B cell (primary cell): ENCODE measurements around the gene FAR2.

ENCODE experiments used
- EZH2 ChIP-seq: IDR thresholded peaks from 2 replicates; pipeline ENCODE4 v1.6.1; 2012; ENCODE audit warnings: borderline replicate concordance, low read depth, mild to moderate bottlenecking, moderate library complexity, low read length; ENCODE audit not compliant: insufficient read depth, poor library complexity, severe bottlenecking
- TF ChIP-seq, protein P1 (sequence below): fragments of 200-600 bp; IDR thresholded peaks from one replicate; pipeline ENCODE4 v1.8.0; 2022; ENCODE audit warnings: antibody characterized with exemption, mild to moderate bottlenecking

DNA sequence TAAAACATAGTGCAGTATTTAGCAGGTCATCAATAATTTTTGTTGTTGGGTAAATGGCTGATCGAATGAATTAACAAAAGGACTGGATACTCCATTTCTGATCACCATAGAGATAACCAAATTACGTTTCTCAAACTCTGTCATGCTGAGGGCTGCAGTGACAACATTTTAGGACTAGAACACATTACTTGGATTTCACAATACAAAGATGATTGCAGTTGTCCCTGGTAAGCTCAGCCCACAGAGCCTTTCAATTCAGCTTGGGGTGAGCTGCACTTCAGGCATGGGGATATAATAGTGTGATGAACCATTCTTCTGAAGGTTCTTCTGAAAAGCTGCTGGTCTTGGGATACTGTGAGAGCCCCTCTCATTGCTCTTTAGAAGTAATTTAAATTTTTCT lies 74.3 kb downstream of the FAR2 start:
- TF ChIP-seq, protein P1, sequence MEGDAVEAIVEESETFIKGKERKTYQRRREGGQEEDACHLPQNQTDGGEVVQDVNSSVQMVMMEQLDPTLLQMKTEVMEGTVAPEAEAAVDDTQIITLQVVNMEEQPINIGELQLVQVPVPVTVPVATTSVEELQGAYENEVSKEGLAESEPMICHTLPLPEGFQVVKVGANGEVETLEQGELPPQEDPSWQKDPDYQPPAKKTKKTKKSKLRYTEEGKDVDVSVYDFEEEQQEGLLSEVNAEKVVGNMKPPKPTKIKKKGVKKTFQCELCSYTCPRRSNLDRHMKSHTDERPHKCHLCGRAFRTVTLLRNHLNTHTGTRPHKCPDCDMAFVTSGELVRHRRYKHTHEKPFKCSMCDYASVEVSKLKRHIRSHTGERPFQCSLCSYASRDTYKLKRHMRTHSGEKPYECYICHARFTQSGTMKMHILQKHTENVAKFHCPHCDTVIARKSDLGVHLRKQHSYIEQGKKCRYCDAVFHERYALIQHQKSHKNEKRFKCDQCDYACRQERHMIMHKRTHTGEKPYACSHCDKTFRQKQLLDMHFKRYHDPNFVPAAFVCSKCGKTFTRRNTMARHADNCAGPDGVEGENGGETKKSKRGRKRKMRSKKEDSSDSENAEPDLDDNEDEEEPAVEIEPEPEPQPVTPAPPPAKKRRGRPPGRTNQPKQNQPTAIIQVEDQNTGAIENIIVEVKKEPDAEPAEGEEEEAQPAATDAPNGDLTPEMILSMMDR: no peak
- no peak for TF ChIP-seq EZH2
